GM12878 (cell line): Measurements from ENCODE around the gene SPPL2B. TPM values are rescaled to one million over a fixed set of nuclear protein-coding genes. Genes with fewer than 3 reads are reported as not detected.

ENCODE experiments used
- ATAC-seq: fragments of 200-7000 bp; cut with Tn5 transposase; 3 replicates; pipeline ENCODE4 v1.9.1; 2020; ENCODE audit warnings: mild to moderate bottlenecking, moderate library complexity
- BruUV-seq: library from RNA; stranded (reverse); fragments of 400-500 nt; replicated peaks from 2 replicates; lab custom pipeline; 2021; lab: Mats Ljungman, UMichigan
- CTCF ChIA-PET: fragments of 300-600 bp; sonication (Branson Sonifier 250); formaldehyde crosslinking; extraction: SDS; loops from one replicate; lab custom pipeline; 2021; ENCODE audit warnings: inconsistent platforms; lab: Yijun Ruan, JAX
- POLR2A ChIA-PET: fragments of 350-600 bp; formaldehyde crosslinking; extraction: SDS; loops from one replicate; lab custom pipeline; 2021; ENCODE audit warnings: inconsistent platforms; lab: Charles Lee
- RAD21 ChIA-PET: fragments of 300-600 bp; sonication (Branson Sonifier 250); formaldehyde crosslinking; loops from one replicate; lab custom pipeline; 2023; ENCODE audit warnings: antibody characterized with exemption; ENCODE audit not compliant: unreplicated experiment; lab: Charles Lee
- SMC1A ChIA-PET: fragments of 300-600 bp; sonication (Branson Sonifier 250); formaldehyde crosslinking; loops from one replicate; lab custom pipeline; 2023; ENCODE audit not compliant: unreplicated experiment, uncharacterized antibody; lab: Charles Lee
- DNase-seq: peaks from one replicate; pipeline ENCODE4 v3.0.0-alpha.2; 2011; ENCODE audit warnings: low read depth, low spot score
- FAIRE-seq: peaks from 3 replicates; lab custom pipeline; 2011; peaks lifted over from hg19 to GRCh38; lab: Jason Lieb, UNC
- H2AFZ ChIP-seq: 2 replicates; pipeline ENCODE4 v1.6.0; 2011; ENCODE audit warnings: low read depth, low read length, control low read depth; ENCODE audit not compliant: control insufficient read depth
- H3K27ac ChIP-seq: 2 replicates; pipeline ENCODE4 v1.5.1; 2011; ENCODE audit warnings: control low read depth; ENCODE audit not compliant: control insufficient read depth, insufficient read depth
- H3K27me3 ChIP-seq, 2 experiments: replicated peaks in 1 of 2; 2 replicates each; pipeline versions ENCODE4 v1.6.0 to v1.6.1; 2011; ENCODE audit warnings: low read length in 1 of 2; ENCODE audit not compliant: control insufficient read depth in 2 of 2, insufficient read depth in 2 of 2
- H3K36me3 ChIP-seq, 2 experiments: 2 replicates each; pipeline ENCODE4 v1.5.1; 2011; ENCODE audit warnings: low read length in 1 of 2; ENCODE audit not compliant: control insufficient read depth in 2 of 2, insufficient read depth in 2 of 2
- H3K4me1 ChIP-seq: 2 replicates; pipeline ENCODE4 v1.6.1; 2011; ENCODE audit warnings: mild to moderate bottlenecking, low read length, moderate library complexity, mixed read lengths; ENCODE audit not compliant: control insufficient read depth, insufficient read depth
- H3K4me2 ChIP-seq: 2 replicates; pipeline ENCODE4 v1.6.0; 2011; ENCODE audit warnings: control low read depth; ENCODE audit not compliant: control insufficient read depth, insufficient read depth
- H3K4me3 ChIP-seq: fragments of 200-600 bp; sonication (generic); 2 replicates; pipeline ENCODE4 v1.5.1; 2016
- H3K79me2 ChIP-seq: 2 replicates; pipeline ENCODE4 v1.6.0; 2011; ENCODE audit warnings: low read length; ENCODE audit not compliant: control insufficient read depth, insufficient read depth
- H3K9ac ChIP-seq: 2 replicates; pipeline ENCODE4 v1.8.0; 2011; ENCODE audit warnings: low read length, control low read depth, mixed read lengths; ENCODE audit not compliant: control insufficient read depth, insufficient read depth
- H3K9me3 ChIP-seq: replicated peaks from 3 replicates; pipeline ENCODE4 v1.5.1; 2011; ENCODE audit warnings: mild to moderate bottlenecking, low read length; ENCODE audit not compliant: control insufficient read depth, insufficient read depth
- H4K20me1 ChIP-seq: 2 replicates; pipeline ENCODE4 v1.6.0; 2011; ENCODE audit not compliant: control insufficient read depth, insufficient read depth
- BACH1 ChIP-seq: fragments of 450-650 bp; IDR thresholded peaks from 2 replicates; pipeline ENCODE4 v1.6.1; 2017; ENCODE audit warnings: mild to moderate bottlenecking, borderline replicate concordance
- KAT2A ChIP-seq: conservative IDR thresholded peaks from 2 replicates; pipeline ENCODE4 v1.6.1; 2011; ENCODE audit warnings: low read depth, low read length; ENCODE audit not compliant: control insufficient read depth
- NFIC ChIP-seq: IDR thresholded peaks from 2 replicates; pipeline ENCODE4 v1.6.1; 2012; ENCODE audit warnings: low read depth, mild to moderate bottlenecking, inconsistent platforms, low read length, moderate library complexity
- PML ChIP-seq: IDR thresholded peaks from 2 replicates; pipeline ENCODE4 v1.6.1; 2012; ENCODE audit warnings: low read length, inconsistent platforms
- SMAD1 ChIP-seq: fragments of 450-650 bp; IDR thresholded peaks from 2 replicates; pipeline ENCODE4 v1.6.1; 2018; ENCODE audit warnings: mild to moderate bottlenecking, low read depth; ENCODE audit not compliant: partially characterized antibody
- STAT1 ChIP-seq: fragments of 450-650 bp; conservative IDR thresholded peaks from 2 replicates; pipeline ENCODE4 v1.6.1; 2014; ENCODE audit warnings: antibody characterized with exemption, mild to moderate bottlenecking
- USF1 ChIP-seq: IDR thresholded peaks from 2 replicates; pipeline ENCODE4 v1.6.1; 2011; ENCODE audit warnings: borderline replicate concordance, low read depth, mild to moderate bottlenecking, moderate library complexity, mixed read lengths, low read length; ENCODE audit not compliant: insufficient read depth; ENCODE audit errors: extremely low read length
- WGBS: methylation state at CpG from one replicate; pipeline ENCODE4 v1.1.6; 2016; ENCODE audit warnings: low lambda C conversion rate; ENCODE audit not compliant: insufficient replicate concordance, insufficient coverage; ENCODE audit errors: missing lambda C conversion rate; 5-methylcytosine and 5-hydroxymethylcytosine counted together
- in situ Hi-C: fragments of 300-500 bp; cut with MboI; formaldehyde crosslinking; loops from 9 replicates; pipeline ENCODE4 v1.14.3; 2018; ENCODE audit warnings: mixed read lengths
- intact Hi-C: fragments of 100-400 bp; cut with micrococcal nuclease; formaldehyde crosslinking; loops from one replicate; pipeline ENCODE4 v1.14.2; 2022; ENCODE audit not compliant: unreplicated experiment
- polyA plus RNA-seq, 11 experiments: library from polyadenylated mRNA; depleted of rRNA in 4 of 11; unstranded in 6 of 11; stranded (reverse) in 5 of 11; fragments of >200 nt; fragmentation: Nextera tagmentation in 4 of 11; fragmentation: Illumina TruSeq in 1 of 11; extraction: Ambion mirVana in 4 of 11; extraction: Trizol in 1 of 11; gene quantifications; 1 replicate in 1 of 11; 2 replicates in 10 of 11; pipeline versions ENCODE4 v1.2.1 to v1.2.3, GENCODE V29; 2011 to 2016; ENCODE audit warnings: inconsistent platforms in 2 of 11, missing spikeins in 2 of 11, low read depth in 1 of 11
- total RNA-seq, 4 experiments: library from RNA; depleted of rRNA in 3 of 4; stranded (reverse); fragments of >200 nt in 3 of 4; fragmentation: Illumina TruSeq in 1 of 4; extraction: Trizol in 1 of 4; gene quantifications; 2 replicates each; pipeline versions ENCODE4 v1.2.1 to v1.2.3, GENCODE V29; 2013 to 2021
- TF ChIP-seq, protein P1 (sequence below): fragments of 150-350 bp; IDR thresholded peaks from 2 replicates; pipeline ENCODE4 v1.6.1; 2016; ENCODE audit warnings: low read depth, low read length

SPPL2B gene
- total and polyA plus RNA-seq, 10 of the 15 experiments (the other 5 are each of a cell fraction or from before 2014, with no cell fraction given) = 0.29 to 56.5 (median 18.3) TPM

GRCh38 chr19:2355168-2356035, 26.9 kb downstream of the SPPL2B start:
- no peaks in the 10 kb centered on the region; the same call in 2 of the 3 replicates for H3K9me3 ChIP-seq
- no peaks in the 10 kb centered on the region for H3K79me2 ChIP-seq
- no peak overlapping the region for H3K27ac ChIP-seq
- H3K27me3 ChIP-seq = no peaks in the 10 kb centered on the region
- ATAC-seq (no peak), FAIRE-seq (no peak), DNase-seq (no peak)
- no peaks in the 10 kb centered on the region for H3K4me1 ChIP-seq
- POLR2A ChIA-PET = no interaction called here
- H4K20me1 ChIP-seq = no peaks in the 10 kb centered on the region
- no peaks in the 10 kb centered on the region for H3K36me3 ChIP-seq
- SMC1A ChIA-PET = no interaction called here
- in situ Hi-C loops (no loop called here), intact Hi-C loops (no loop called here)
- WGBS = 90% methylated on average over 24 of the region's 24 CpGs
- no peak overlapping the region for H2AFZ ChIP-seq
- CTCF ChIA-PET = no interaction called here
- H3K9ac ChIP-seq = no peak overlapping the region
- BruUV-seq = no TSS peak
- RAD21 ChIA-PET = no interaction called here
- TF ChIP-seq KAT2A = no peak
- TF ChIP-seq SMAD1 = no peak
- no peak for TF ChIP-seq PML
- TF ChIP-seq NFIC = no peak
- TF ChIP-seq USF1 = no peak
- no peak for TF ChIP-seq STAT1
- TF ChIP-seq BACH1 = no peak
- TF ChIP-seq, protein P1, sequence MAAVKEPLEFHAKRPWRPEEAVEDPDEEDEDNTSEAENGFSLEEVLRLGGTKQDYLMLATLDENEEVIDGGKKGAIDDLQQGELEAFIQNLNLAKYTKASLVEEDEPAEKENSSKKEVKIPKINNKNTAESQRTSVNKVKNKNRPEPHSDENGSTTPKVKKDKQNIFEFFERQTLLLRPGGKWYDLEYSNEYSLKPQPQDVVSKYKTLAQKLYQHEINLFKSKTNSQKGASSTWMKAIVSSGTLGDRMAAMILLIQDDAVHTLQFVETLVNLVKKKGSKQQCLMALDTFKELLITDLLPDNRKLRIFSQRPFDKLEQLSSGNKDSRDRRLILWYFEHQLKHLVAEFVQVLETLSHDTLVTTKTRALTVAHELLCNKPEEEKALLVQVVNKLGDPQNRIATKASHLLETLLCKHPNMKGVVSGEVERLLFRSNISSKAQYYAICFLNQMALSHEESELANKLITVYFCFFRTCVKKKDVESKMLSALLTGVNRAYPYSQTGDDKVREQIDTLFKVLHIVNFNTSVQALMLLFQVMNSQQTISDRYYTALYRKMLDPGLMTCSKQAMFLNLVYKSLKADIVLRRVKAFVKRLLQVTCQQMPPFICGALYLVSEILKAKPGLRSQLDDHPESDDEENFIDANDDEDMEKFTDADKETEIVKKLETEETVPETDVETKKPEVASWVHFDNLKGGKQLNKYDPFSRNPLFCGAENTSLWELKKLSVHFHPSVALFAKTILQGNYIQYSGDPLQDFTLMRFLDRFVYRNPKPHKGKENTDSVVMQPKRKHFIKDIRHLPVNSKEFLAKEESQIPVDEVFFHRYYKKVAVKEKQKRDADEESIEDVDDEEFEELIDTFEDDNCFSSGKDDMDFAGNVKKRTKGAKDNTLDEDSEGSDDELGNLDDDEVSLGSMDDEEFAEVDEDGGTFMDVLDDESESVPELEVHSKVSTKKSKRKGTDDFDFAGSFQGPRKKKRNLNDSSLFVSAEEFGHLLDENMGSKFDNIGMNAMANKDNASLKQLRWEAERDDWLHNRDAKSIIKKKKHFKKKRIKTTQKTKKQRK = no peak
- no peak overlapping the region for H3K4me3 ChIP-seq
- no peak overlapping the region for H3K4me2 ChIP-seq
